HEK293 (cell line): ENCODE data around the gene GUCY2D.

ENCODE experiments used
- GLIS2 ChIP-seq: fragments of 450-650 bp; formaldehyde crosslinking; IDR thresholded peaks from 2 replicates; pipeline ENCODE4 v1.5.1; 2016; ENCODE audit warnings: missing biosample characterization, missing genetic modification characterization
- IKZF3 ChIP-seq: fragments of 450-650 bp; IDR thresholded peaks from 2 replicates; pipeline ENCODE4 v1.5.0; 2018; ENCODE audit warnings: missing biosample characterization, mild to moderate bottlenecking, missing genetic modification characterization, moderate library complexity
- KLF9 ChIP-seq: fragments of 450-650 bp; formaldehyde crosslinking; IDR thresholded peaks from 2 replicates; pipeline ENCODE4 v1.5.1; 2016; ENCODE audit warnings: missing biosample characterization, missing genetic modification characterization, low read depth
- WT1 ChIP-seq: fragments of 450-650 bp; formaldehyde crosslinking; IDR thresholded peaks from 2 replicates; pipeline ENCODE4 v1.5.1; 2016; ENCODE audit warnings: missing biosample characterization, missing genetic modification characterization
- YY1 ChIP-seq: fragments of 450-650 bp; formaldehyde crosslinking; IDR thresholded peaks from 2 replicates; pipeline ENCODE4 v1.5.1; 2018; ENCODE audit warnings: missing biosample characterization, missing genetic modification characterization
- ZBTB10 ChIP-seq: fragments of 450-650 bp; formaldehyde crosslinking; IDR thresholded peaks from 2 replicates; pipeline ENCODE4 v1.5.1; 2016; ENCODE audit warnings: missing biosample characterization, missing genetic modification characterization
- ZBTB11 ChIP-seq: fragments of 450-650 bp; formaldehyde crosslinking; conservative IDR thresholded peaks from 2 replicates; pipeline ENCODE4 v1.5.1; 2016; ENCODE audit warnings: low read depth, missing biosample characterization, missing genetic modification characterization
- ZBTB8A ChIP-seq: fragments of 450-650 bp; formaldehyde crosslinking; IDR thresholded peaks from 2 replicates; pipeline ENCODE4 v1.5.1; 2016; ENCODE audit warnings: missing biosample characterization, missing genetic modification characterization
- ZEB2 ChIP-seq: fragments of 450-650 bp; formaldehyde crosslinking; IDR thresholded peaks from 2 replicates; pipeline ENCODE4 v1.5.1; 2016; ENCODE audit warnings: missing biosample characterization, missing genetic modification characterization
- ZNF169 ChIP-seq: fragments of 450-650 bp; formaldehyde crosslinking; IDR thresholded peaks from 2 replicates; pipeline ENCODE4 v1.5.1; 2016; ENCODE audit warnings: missing biosample characterization, missing genetic modification characterization
- ZNF324 ChIP-seq: fragments of 450-650 bp; formaldehyde crosslinking; IDR thresholded peaks from 2 replicates; pipeline ENCODE4 v1.5.1; 2016; ENCODE audit warnings: missing biosample characterization, missing genetic modification characterization
- ZNF366 ChIP-seq: fragments of 450-650 bp; formaldehyde crosslinking; conservative IDR thresholded peaks from 2 replicates; pipeline ENCODE4 v1.5.1; 2016; ENCODE audit warnings: missing biosample characterization, missing genetic modification characterization
- ZNF398 ChIP-seq: fragments of 450-650 bp; formaldehyde crosslinking; IDR thresholded peaks from 2 replicates; pipeline ENCODE4 v1.5.1; 2017; ENCODE audit warnings: missing biosample characterization, missing genetic modification characterization
- ZNF473 ChIP-seq: fragments of 450-650 bp; formaldehyde crosslinking; IDR thresholded peaks from 2 replicates; pipeline ENCODE4 v1.5.1; 2017; ENCODE audit warnings: missing biosample characterization, missing genetic modification characterization
- ZNF514 ChIP-seq: fragments of 450-650 bp; formaldehyde crosslinking; IDR thresholded peaks from 2 replicates; pipeline ENCODE4 v1.5.1; 2016; ENCODE audit warnings: missing biosample characterization, missing genetic modification characterization
- ZNF654 ChIP-seq: fragments of 450-650 bp; formaldehyde crosslinking; IDR thresholded peaks from 2 replicates; pipeline ENCODE4 v1.5.1; 2016; ENCODE audit warnings: low read depth, missing biosample characterization, missing genetic modification characterization
- ZNF777 ChIP-seq: fragments of 450-650 bp; formaldehyde crosslinking; IDR thresholded peaks from 2 replicates; pipeline ENCODE4 v1.5.1; 2017; ENCODE audit warnings: missing biosample characterization, missing genetic modification characterization, borderline replicate concordance
- TF ChIP-seq, protein P1 (sequence below): fragments of 450-650 bp; formaldehyde crosslinking; conservative IDR thresholded peaks from 2 replicates; pipeline ENCODE4 v1.5.1; 2016; ENCODE audit warnings: low read depth, missing biosample characterization, missing genetic modification characterization
- TF ChIP-seq, protein P2 (sequence below): fragments of 450-650 bp; formaldehyde crosslinking; IDR thresholded peaks from 2 replicates; pipeline ENCODE4 v1.5.1; 2016; ENCODE audit warnings: missing biosample characterization, missing genetic modification characterization, borderline replicate concordance
- TF ChIP-seq, protein P3 (sequence below): fragments of 450-650 bp; formaldehyde crosslinking; IDR thresholded peaks from 2 replicates; pipeline ENCODE4 v1.5.1; 2016; ENCODE audit warnings: missing biosample characterization, missing genetic modification characterization

GUCY2D gene

DNA sequence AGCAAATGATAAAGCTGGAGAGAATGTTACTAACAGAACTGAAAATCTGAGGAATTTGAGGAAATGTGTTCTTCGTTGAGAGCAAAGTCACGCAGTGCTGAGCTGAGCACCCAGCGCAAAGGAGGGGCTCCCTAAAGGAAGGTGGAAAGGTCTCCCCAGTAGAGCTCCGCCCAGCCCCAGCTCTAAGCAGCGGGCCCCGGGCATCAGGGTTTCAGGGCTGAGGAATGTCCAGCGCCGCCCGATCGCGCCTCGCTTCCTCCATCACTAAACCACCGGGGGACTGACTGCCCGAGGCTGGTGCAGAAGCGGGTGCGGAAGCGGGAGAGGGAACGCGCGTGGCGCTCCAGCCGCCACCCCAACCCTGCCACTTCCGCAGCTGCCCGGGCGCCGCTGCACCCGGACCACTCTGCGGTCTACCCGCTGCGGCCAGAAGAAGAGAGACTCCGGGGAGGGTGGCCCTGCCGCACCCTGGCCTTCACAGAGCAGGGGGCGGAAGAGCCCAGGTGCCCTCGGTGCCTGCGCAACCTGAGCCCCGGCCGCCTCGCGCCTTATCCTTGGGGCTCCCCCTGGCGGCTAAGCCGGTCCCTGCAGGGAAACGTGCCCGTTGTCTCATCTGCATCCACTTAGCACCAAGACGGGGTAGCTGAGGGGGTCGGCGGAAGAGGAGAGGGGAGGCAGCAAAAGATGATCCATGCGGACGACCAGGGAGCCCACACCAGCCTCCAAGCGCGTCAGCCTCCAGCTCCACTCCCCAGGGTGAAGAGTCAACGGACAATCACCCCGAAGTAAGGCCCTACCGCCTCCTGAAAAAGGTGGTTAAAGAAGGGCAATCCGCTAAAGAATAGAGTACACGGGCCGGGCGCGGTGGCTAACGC lies 12.4 kb upstream of the GUCY2D start (continued):
- TF ChIP-seq, protein P1, sequence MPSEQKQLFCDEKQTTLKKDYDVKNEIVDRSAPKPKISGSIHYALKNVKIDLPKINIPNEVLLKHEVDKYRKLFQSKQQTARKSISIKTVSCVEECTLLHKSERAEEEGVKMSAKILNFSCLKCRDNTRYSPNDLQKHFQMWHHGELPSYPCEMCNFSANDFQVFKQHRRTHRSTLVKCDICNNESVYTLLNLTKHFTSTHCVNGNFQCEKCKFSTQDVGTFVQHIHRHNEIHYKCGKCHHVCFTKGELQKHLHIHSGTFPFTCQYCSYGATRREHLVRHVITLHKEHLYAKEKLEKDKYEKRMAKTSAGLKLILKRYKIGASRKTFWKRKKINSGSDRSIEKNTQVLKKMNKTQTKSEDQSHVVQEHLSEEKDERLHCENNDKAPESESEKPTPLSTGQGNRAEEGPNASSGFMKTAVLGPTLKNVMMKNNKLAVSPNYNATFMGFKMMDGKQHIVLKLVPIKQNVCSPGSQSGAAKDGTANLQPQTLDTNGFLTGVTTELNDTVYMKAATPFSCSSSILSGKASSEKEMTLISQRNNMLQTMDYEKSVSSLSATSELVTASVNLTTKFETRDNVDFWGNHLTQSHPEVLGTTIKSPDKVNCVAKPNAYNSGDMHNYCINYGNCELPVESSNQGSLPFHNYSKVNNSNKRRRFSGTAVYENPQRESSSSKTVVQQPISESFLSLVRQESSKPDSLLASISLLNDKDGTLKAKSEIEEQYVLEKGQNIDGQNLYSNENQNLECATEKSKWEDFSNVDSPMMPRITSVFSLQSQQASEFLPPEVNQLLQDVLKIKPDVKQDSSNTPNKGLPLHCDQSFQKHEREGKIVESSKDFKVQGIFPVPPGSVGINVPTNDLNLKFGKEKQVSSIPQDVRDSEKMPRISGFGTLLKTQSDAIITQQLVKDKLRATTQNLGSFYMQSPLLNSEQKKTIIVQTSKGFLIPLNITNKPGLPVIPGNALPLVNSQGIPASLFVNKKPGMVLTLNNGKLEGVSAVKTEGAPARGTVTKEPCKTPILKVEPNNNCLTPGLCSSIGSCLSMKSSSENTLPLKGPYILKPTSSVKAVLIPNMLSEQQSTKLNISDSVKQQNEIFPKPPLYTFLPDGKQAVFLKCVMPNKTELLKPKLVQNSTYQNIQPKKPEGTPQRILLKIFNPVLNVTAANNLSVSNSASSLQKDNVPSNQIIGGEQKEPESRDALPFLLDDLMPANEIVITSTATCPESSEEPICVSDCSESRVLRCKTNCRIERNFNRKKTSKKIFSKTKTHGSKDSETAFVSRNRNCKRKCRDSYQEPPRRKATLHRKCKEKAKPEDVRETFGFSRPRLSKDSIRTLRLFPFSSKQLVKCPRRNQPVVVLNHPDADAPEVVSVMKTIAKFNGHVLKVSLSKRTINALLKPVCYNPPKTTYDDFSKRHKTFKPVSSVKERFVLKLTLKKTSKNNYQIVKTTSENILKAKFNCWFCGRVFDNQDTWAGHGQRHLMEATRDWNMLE (tag by site-specific recombination): 0 out of 2 replicates have a peak, but pooled peaks have one; percentile 24
- TF ChIP-seq KLF9 (tag by site-specific recombination) (0 out of 2 replicates have a peak, but pooled peaks have one; percentile 17), ZBTB10 (tag by site-specific recombination) (peak; percentile 34; the same call in 1 of the 2 replicates), ZBTB11 (tag by site-specific recombination) (peak; percentile 75), ZNF473 (no peak), ZEB2 (tag by site-specific recombination) (peak; percentile 97), ZNF398 (tag by site-specific recombination) (peak; percentile 62), ZNF366 (tag by site-specific recombination) (no peak), WT1 (tag by site-specific recombination) (0 out of 2 replicates have a peak, but pooled peaks have one; percentile 42), ZNF654 (peak; percentile 39), ZNF777 (tag by site-specific recombination) (peak; percentile 25; the same call in 1 of the 2 replicates), ZNF324 (tag by site-specific recombination) (peak; percentile 76; the same call in 1 of the 2 replicates), ZNF514 (tag by site-specific recombination) (no peak), ZNF169 (no peak), GLIS2 (tag by site-specific recombination) (peak; percentile 78), ZBTB8A (tag by site-specific recombination) (peak; percentile 99), IKZF3 (tag by site-specific recombination) (peak; percentile 33; the same call in 1 of the 2 replicates), YY1 (tag by site-specific recombination) (peak; percentile 35; the same call in 1 of the 2 replicates)
- TF ChIP-seq, protein P2, sequence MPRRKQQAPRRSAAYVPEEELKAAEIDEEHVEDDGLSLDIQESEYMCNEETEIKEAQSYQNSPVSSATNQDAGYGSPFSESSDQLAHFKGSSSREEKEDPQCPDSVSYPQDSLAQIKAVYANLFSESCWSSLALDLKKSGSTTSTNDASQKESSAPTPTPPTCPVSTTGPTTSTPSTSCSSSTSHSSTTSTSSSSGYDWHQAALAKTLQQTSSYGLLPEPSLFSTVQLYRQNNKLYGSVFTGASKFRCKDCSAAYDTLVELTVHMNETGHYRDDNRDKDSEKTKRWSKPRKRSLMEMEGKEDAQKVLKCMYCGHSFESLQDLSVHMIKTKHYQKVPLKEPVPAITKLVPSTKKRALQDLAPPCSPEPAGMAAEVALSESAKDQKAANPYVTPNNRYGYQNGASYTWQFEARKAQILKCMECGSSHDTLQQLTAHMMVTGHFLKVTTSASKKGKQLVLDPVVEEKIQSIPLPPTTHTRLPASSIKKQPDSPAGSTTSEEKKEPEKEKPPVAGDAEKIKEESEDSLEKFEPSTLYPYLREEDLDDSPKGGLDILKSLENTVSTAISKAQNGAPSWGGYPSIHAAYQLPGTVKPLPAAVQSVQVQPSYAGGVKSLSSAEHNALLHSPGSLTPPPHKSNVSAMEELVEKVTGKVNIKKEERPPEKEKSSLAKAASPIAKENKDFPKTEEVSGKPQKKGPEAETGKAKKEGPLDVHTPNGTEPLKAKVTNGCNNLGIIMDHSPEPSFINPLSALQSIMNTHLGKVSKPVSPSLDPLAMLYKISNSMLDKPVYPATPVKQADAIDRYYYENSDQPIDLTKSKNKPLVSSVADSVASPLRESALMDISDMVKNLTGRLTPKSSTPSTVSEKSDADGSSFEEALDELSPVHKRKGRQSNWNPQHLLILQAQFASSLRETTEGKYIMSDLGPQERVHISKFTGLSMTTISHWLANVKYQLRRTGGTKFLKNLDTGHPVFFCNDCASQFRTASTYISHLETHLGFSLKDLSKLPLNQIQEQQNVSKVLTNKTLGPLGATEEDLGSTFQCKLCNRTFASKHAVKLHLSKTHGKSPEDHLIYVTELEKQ (tag by site-specific recombination): no peak
- TF ChIP-seq, protein P3, sequence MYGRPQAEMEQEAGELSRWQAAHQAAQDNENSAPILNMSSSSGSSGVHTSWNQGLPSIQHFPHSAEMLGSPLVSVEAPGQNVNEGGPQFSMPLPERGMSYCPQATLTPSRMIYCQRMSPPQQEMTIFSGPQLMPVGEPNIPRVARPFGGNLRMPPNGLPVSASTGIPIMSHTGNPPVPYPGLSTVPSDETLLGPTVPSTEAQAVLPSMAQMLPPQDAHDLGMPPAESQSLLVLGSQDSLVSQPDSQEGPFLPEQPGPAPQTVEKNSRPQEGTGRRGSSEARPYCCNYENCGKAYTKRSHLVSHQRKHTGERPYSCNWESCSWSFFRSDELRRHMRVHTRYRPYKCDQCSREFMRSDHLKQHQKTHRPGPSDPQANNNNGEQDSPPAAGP (tag by site-specific recombination): peak; percentile 37; the same call in 1 of the 2 replicates
